ENCODE results near the gene KISS1. TPM values are rescaled to one million over a fixed set of nuclear protein-coding genes. Genes with fewer than 3 reads are reported as not detected.

Gene KISS1
- polyA plus RNA-seq, 5 donors, result 0.28 to 1.2 (median 0.53) TPM

DNA sequence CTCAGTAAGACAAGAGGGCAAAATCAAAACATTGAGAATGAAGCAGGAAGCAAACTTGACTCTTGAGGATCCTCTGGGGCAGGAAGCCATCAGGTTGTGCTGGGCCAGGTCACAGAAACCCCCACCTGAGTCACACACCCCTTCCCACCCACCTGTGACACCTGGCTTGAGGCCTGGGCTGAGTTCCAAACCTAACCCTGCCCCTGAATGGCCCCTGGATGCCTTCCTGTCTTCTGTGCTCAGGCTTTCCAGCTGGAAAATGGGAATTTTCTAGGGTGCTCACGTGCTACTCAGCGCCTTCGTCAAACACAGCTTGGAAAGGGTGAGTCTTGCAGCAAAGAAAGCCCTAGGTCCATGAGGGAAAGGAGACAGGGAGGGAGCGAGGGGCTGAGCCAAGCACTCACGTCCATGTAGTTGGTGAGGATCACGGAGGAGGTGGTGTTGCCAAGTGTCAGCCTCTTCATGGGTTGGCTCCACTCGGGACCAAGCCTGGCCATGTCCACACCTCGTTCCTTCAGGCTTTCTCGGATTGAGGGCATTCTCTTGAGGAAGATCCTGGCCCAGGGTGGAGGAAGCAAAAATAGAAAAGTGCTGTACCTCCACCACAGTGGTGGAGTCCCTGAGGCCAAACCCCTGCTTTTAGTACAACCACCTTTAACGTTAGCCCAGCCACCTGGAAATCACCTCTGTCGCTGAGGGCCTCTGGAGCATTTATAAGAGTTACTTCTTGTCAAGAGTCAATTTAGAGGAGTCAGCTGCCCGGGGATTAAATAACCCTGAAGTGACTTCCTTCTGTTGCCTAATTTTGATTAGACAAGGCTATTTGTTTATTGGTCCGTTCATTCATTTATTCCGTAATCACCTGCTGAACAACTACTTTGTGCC, 34.4 kb downstream of the KISS1 start:
- peak in 1 of 2 donors; percentile 7 for DNase-seq

DNA sequence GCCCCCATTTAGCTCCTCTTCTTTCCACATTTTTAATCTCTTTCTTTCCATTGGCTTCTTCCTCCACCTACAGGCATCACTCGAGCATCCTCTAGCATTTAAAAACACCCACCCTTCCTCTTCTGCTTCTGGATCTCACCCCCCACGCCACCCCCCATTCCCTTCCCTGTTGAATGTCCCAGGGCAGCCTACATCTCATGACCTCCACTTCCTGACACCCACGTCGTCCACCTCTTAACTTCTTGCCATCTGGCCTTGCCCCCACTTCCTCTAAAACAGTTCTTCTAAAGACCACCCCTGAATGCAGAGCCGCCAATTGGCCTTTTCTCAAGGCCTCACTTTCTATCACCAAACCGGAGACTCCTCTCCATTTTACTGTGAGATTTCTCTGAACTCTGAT, 38.3 kb downstream of the KISS1 start:
- no peak for DNase-seq

DNA sequence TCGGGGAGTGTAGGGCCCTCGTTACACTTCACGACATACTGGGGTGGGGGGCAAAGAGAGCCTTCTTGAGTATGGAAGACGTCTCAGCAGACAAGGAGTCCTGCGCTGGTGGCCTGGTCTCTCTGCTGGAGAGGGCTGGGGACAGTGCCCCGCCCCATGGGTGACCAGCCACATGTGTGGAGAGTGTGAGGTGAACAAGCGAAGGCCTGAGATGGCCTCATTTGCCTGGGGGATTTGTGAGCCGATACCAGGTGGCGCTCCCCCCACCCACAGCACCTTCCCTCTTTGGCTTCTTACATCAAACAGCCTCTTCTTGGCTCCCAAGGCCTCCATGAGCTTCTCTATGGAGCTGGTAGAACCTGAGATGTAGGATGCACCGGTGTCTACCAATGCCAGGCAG, 40.4 kb downstream of the KISS1 start:
- no peak for DNase-seq

DNA sequence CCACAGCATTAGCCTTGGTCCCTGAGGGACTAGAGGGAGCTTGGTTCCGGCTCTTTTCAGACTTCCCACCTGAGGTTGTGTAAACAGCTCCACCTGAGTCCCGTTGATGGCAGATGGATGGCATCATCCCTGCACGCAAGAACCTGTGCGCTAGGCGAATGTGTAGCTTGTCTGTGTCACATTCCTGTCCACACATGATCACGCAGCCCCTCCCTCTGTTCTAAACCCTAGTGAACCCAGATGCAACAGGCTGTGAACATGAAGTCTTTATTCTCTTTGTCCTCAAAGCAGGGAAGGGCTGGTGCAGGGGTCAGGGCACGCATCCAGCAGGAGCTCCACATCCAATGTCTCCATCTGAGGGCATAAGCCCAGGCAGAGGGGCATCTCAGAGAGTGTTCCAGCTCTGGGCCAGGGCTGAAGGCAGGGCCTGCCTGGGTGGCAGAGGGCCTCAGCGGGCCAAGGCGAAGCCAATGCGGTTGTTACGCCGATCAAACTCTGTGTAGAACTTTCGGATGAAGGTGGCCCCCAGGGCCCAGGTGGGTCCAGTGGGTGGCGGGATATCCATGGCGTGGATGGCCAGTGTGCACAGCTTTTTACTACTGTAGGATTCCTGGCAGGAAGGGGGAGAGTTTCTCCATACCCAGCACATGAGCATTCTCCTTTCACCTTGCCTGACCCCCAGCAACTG, 41.6 kb downstream of the KISS1 start:
- no peak for DNase-seq

DNA sequence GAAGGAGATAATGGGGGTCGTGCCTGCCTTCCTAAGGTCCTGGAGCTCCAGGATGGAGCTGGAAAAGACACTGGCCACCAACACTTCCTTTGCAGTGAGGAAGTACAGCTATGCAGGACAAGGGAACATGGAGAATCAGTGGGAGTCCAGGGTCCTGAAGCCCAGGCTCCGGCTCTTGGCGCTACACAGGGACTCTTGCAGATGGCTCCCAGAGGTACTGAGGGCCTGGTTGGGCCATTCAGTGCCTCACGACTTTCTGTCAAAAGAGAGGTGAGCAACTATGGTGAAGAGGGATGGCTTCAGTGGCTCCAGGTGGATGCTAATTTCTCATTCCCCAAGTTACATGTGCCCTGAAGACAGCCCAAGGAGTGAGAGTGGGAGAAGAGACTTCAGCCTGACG, 42.6 kb downstream of the KISS1 start:
- no peak for DNase-seq

DNA sequence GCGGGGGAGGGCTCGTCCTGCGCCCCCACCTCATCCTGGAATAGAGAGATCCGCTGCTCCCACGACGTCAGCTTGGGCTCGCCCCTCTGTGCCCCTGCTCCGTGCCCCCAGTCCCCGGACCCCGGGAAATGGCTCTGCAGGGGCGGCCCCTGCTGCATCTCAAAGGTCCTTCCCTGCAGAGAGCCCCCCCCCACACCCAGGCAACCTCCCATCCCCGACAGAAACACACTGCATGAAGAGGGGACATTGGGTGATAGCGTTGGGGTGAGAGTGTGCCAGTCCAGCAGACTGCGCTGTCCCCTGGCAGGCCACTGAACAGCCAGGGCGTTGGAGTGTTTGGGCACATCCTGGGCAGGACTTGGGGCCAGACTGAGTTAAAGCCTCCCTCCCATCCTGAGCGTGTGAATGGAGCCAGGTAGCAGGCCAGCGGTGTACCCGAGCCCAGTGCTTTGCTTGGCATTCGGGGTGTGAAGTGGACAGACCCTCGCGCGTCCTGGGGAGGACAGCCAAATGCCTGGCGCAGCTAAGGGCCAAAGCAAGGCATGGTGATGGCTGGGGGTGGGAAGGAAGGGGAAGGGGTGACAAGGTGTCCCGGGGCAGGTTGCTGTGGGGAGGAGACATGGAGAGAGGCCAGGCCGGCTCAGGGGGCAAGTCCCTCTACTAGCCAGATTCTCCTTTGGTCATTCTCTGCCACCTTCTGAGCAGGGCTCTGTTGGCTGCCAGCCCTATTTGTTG, 43.8 kb downstream of the KISS1 start:
- no peak for DNase-seq

DNA sequence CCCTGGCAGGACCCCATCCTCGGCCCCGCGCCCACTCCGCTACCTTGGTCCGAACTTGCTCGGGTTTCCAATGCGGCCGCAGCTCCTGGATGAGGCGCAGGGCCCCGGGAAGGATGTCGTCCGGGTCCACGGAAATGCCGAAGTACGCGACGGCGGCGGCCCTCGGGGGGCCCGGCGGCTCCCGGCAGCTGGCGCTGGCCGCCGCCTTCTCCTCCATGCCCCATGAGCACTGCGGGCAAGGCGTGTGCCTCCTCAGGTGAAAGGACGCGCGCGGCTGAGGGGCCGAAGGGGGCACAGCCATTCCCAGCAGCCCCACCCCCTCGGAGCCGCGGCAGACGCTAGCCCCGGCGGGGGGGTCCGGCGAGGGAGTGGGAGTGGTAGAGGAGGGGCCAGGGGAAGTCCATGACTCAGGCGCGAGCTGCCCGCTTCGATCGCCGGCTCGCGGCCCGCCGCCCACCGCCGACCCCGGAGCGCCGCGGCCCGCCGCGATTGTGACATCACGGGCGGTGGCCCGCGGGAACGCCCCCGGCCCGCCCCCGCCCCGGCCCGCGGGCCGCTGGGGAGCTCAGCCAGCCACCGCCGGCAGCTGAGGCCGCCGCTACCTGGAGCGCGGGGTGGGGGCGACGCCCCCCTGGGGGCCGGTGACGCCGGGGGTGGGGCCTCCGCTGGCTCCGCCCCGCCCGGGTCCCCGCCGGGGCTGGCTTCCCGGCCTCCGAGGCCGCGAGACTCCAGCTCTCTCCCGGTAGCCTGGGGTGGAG, 44.6 kb downstream of the KISS1 start, which contains the start of gene ETNK2:
TSS of gene ETNK2 (minus strand) at position 493 of the 758 bp plus-strand sequence. CDS start at position 301, 192 bp downstream.
- DNase-seq, result peak; percentile 46 to 58

DNA sequence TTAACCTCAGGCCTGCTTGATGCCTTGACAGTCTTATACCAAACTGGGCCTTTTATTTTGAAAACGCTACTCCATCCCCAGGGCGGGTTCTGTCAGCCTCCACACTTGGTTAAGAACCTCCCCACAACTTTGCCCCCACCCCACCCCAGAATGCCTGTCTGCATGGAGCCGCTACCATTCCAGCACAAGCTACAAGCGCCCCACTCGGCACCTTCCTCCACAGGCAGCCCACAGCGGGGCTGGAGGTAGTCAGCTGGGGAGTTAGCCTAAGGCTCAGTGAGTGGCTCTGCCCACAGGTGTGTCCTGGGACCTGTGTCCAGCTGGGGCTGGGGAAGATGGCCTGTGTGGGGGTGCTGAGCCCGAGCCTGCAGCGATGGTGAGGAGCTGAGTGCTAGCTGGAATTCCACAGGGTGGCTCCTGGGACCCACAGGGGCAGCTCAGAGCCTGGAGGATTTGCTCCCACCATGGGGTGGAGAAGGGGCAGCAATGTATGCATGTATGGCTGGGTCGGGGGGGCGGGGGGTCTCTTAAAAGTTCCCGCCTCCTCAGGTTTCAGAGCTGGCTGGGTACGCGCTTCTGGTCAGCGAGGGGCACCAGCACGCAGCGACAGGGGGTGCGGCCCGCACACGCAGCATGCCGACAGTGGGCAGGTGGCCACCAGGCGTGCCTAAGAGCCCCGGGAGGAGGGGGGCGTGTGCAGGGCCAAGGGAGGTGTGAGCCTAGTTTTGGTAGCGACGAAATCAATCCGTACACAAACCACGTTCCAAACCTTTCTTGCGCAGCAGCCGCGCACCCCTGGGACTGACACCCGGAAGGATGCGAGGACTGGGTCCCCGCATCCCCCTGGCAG, 45.4 kb downstream of the KISS1 start:
- no peak for DNase-seq

DNA sequence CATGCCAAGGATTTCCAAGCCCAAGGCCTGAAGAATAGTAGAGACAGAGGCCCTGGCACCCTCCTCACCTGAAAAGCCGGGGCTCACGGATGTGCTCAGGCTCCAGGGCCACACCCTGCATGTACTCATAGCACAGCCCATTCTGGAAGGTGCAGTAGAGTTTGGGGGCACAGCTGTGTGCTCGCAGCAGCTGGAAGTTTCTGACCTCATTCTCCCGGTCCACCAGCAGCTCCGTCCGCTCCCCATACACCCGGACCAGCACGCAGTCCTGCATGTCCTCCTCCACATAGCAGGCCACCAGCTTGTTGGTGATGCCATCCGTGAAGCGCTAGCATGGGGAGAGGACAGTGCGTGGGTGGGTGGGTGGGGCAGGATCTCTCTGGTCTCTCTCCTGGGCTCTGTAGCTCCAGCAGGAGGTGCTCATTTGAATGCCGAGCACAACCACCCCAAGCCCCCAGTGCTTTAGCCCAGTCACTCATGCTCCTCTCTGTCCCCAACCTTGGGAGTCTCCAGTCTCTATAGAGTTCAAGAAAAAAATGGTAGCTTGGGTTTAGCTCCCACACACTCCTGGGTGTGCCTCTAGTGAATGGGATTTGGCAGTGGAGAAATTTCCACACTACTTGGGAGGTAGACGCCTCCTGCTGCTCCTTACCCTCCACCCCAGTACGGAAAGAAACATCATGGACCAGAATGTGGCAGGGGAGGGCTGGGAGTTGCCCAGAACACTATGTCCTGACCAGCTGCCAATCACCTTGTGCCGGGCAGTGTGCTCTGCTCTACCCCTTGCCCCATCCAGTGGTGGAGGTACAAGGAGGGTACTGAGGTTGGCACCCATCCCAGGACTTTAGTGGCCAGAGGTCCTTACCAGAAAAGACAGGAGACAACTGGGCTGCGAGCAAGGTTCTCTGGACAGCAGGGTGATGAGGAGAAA, 46.4 kb downstream of the KISS1 start:
- DNase-seq, result no peak

DNA sequence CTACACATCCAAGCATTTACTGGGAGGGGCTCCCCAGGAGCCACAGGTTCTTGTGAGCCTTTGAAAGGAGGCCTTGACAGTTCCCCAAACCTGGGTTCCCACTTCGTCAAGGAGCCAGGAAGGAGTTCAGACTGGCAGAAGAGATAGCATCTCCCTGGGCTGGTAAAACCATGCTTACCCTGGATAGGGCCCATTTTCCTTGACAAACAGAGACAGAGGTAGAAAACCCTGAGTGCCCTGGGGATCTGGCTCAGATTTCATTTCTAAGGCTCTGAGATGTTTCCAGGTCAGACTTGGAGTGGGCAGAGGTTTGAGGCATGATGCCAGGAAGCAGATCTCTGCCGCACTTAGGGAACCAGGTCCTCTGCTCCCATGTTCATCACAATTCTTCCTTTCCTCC, 47.2 kb downstream of the KISS1 start:
- DNase-seq, result no peak

DNA sequence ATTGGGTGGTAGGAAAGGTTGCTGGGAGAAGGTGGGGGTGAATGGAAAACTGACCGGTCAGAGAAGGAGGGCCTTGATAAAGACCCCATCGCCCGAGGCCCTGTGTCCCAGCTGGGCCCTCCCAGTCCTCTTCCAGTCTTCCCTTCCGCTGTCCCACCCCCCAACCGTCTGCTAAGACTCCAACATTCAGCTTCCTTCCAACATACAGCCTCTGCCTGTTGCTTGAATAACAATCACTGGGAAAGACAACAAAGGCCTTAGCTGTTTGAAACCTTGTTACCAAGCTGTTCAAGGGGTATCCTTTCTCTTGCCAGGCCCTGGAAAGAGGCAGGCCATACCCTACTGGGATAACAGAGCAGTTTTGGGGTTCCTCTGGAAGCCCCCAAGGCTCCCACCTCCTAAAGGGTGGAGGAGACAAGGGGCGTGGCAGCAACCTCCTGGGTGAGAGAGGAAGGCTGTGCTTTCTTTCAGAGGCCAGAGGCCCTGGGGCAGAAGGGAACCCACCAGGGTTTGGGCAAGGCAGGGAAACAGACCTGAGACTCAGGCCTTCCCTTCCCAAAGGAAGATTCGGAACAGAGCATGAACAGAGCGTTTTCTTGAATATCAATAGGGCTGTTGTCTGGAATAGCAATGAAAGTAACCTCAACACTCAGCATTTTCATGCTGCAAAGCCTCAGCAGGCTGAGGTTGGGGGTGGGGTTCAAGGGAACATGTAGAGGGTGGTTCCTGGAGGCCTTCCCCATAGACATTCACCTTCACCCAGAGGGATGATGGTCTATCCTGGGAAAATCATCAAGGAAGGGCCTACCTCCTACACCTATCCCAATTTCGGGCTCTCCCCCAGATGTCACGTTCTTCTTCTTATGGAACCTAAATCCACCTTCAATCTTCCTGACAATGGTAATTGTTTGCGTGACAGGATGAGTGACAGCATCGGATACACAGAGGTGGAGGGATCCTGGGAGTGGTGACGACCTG, 48.6 kb downstream of the KISS1 start:
- no peak for DNase-seq

DNA sequence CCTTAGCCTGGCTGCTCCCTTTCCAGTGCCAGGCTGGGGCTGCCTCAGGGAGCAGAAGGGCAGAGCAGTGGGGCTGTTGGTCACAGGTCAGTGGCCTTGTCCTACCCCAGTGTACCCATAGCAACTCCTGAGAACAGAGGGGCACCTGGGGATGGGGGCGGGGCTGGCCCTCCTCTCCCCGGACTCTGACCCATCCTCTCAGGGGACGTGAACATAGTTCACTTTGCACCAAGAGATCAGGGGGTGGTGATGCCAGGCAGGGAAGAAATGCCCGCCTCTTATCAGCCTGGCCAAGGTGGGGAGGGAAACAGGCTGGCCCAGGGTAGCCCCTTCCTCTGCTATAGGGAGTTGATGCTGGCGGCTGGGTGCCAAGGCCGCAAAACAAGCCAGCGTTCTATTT, 49.3 kb downstream of the KISS1 start:
- no peak for DNase-seq

DNA sequence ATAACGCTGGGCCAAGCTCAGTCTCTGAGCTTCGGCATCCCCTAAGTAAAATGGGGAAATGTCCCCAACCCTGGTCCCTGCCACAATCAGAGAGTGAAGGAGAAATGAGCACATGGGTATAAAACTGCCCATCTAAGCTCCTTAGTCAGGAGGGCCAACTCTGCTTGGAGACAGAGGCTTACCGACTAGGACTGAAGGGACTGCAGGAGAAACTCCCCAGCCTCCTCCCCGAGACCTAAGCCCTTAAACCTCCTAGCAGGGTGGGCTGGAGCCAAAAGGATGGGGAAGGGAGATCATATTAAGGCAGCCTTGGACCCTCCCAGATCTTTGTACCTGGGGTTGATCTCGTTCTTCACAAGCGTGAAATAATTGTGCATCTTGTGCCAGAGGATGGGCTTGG, 50.0 kb downstream of the KISS1 start:
- no peak for DNase-seq

DNA sequence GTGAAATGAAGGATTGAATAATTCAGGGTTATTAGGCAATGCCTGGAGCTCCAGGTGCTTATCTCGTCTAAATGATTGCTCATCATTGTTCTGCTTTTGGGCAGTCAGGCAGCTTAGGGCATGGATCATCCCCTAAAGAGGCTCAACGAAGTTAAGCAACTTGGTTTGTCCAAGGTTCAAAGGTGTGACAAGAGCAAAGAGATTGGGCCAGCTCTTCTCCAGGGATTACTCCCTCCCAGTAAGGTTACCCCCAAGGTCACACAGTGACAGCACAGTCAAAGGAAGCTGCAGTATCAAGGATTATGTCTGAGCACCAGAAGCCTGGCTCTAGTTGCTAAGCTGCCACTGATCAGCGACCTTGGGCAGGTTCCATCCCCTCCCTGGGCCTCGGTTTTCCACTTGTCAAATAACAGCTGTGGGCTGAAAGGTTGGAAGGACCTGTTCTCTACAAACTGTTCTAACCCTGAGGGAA, 51.2 kb downstream of the KISS1 start:
- DNase-seq, result no peak

DNA sequence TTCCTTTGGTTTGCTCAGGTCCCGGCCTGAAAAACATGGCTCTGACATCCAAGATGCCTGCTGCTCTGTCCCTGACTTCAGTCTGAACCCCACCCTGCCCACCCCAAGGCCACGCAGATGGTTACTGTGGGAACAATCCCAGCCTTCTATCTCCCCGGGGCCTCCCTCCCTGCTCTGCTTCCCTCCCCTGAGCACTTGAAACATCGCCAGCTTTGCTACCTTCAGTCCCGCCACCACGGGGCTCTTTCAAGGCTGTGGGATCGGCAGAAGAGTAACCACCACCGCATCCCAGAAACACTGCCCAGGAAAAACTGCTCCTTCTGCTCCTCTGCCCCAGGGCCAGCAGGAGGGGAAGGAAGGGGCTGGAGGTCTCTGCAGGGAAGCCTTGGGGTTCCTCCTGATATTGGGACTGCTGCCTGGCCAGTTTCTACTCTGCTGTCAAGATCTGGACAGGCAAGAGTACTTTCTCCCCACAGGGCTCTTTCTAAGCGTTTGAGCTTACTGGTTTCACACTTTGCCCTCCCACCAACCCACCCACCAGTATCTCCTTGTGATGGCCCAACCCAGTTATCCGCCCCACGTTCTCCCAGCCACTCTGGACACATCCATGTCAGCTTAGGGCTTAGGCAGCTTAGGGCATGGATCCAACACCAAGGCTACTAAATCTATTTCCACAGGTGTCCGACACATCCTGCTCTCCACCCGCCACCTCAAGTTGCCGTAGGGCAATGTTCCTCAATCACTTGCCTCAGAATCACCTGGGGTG, 52.8 kb downstream of the KISS1 start:
- DNase-seq, result no peak

DNA sequence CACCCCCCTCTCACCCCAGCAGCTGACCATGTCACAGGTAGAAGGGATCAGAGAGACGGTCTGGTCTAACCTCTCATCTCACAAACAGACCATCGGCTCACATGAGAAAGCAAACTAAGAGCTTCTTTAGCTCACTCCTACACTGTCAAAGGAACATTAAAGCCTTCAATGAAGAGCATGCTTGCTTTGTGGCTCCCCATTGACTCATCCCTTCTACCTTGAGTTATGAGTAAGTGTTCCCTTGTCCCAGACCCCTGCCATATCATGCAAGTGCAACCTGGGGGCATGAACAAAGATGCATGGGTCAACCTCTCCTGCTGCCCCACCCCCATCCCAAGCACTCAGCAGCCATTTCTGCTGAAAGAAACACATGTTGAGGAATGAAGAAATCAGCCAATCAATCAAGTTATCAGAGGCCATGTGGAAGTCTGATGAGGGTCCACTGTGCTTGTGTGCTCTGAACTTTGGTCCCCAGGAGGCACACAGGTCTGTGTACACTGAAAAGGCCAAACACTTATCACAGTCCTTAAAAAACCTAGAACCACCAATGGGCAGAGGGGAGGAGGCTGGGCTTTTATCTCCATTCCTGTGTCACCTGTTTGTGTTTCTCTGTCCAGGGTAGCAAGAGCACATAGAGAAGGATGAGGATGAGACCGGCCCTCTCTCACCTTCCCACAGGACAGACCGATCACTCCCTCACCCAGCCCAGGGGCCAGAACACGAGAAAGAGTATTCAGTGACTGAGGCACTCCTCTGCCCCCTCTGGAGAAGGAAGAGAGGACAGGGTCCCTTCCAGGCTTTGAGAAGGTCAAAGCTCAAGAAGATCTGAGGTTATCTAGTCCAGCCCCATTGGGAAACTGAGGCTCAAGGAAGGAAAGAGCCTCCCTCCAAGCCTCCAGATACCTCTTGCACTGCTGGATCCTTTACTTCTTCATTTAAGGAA, 54.0 kb downstream of the KISS1 start:
- no peak for DNase-seq
